HEK293 (cell line): ENCODE data around the gene RBM17.
A peak's percentile ranks its signal among the peaks of the same experiment; 100 is the strongest.

Source experiments
- CTCF ChIA-PET: fragments of 350-600 bp; formaldehyde crosslinking; extraction: SDS; loops from one replicate; lab custom pipeline; 2021; ENCODE audit warnings: antibody characterized with exemption; lab: Yijun Ruan, JAX
- POLR2A ChIA-PET: fragments of 300-600 bp; formaldehyde crosslinking; extraction: SDS; loops from one replicate; lab custom pipeline; 2020; ENCODE audit warnings: antibody characterized with exemption, inconsistent platforms; lab: Yijun Ruan, JAX
- H3K27ac ChIP-seq: fragments of 200-500 bp; sonication (Bioruptor generic); 2 replicates; pipeline ENCODE4 v1.5.1; 2014; ENCODE audit warnings: low read depth, low read length, control low read depth, inconsistent platforms; ENCODE audit errors: extremely low read depth
- H3K36me3 ChIP-seq, 2 experiments: fragments of 200-500 bp in 1 of 2; sonication (Bioruptor generic) in 1 of 2; 1 replicate in 1 of 2; 2 replicates in 1 of 2; pipeline ENCODE4 v1.5.1; 2014 to 2017; ENCODE audit warnings: inconsistent platforms in 2 of 2, low read length in 2 of 2; ENCODE audit not compliant: control insufficient read depth in 2 of 2, insufficient read depth in 1 of 2
- H3K4me1 ChIP-seq: fragments of 200-500 bp; sonication (Bioruptor generic); 2 replicates; pipeline ENCODE4 v1.5.1; 2014; ENCODE audit warnings: mild to moderate bottlenecking, low read length, inconsistent platforms; ENCODE audit not compliant: control insufficient read depth, insufficient read depth
- H3K4me3 ChIP-seq: 2 replicates; pipeline ENCODE4 v1.5.1; 2011; ENCODE audit warnings: low read depth, mild to moderate bottlenecking, control low read depth, low read length, moderate library complexity
- H3K9me3 ChIP-seq: fragments of 200-500 bp; sonication (Bioruptor generic); 2 replicates; pipeline ENCODE4 v1.5.1; 2014; ENCODE audit warnings: low read depth, low read length, inconsistent platforms; ENCODE audit not compliant: control insufficient read depth, insufficient read depth
- EGR2 ChIP-seq: fragments of 450-650 bp; formaldehyde crosslinking; IDR thresholded peaks from 2 replicates; pipeline ENCODE4 v1.5.1; 2016; ENCODE audit warnings: low read depth, missing biosample characterization, missing genetic modification characterization
- GLI4 ChIP-seq: fragments of 450-650 bp; formaldehyde crosslinking; IDR thresholded peaks from 2 replicates; pipeline ENCODE4 v1.5.1; 2016; ENCODE audit warnings: missing biosample characterization, missing genetic modification characterization
- GLIS1 ChIP-seq: fragments of 450-650 bp; formaldehyde crosslinking; IDR thresholded peaks from 2 replicates; pipeline ENCODE4 v1.5.1; 2016; ENCODE audit warnings: missing biosample characterization, missing genetic modification characterization
- KLF1 ChIP-seq: fragments of 450-650 bp; formaldehyde crosslinking; IDR thresholded peaks from 2 replicates; pipeline ENCODE4 v1.5.1; 2016; ENCODE audit warnings: missing biosample characterization, missing genetic modification characterization
- KLF9 ChIP-seq: fragments of 450-650 bp; formaldehyde crosslinking; IDR thresholded peaks from 2 replicates; pipeline ENCODE4 v1.5.1; 2016; ENCODE audit warnings: missing biosample characterization, missing genetic modification characterization, low read depth
- RBAK ChIP-seq: fragments of 450-650 bp; formaldehyde crosslinking; IDR thresholded peaks from 2 replicates; pipeline ENCODE4 v1.5.1; 2016; ENCODE audit warnings: missing biosample characterization, missing genetic modification characterization
- SCRT2 ChIP-seq: fragments of 450-650 bp; formaldehyde crosslinking; IDR thresholded peaks from 2 replicates; pipeline ENCODE4 v1.5.1; 2016; ENCODE audit warnings: missing biosample characterization, missing genetic modification characterization
- TCF7L2 ChIP-seq: IDR thresholded peaks from 2 replicates; pipeline ENCODE4 v1.6.1; 2011; ENCODE audit warnings: low read depth, mild to moderate bottlenecking, inconsistent platforms, low read length, moderate library complexity, borderline replicate concordance
- ZBTB17 ChIP-seq: fragments of 450-650 bp; formaldehyde crosslinking; IDR thresholded peaks from 2 replicates; pipeline ENCODE4 v1.5.1; 2016; ENCODE audit warnings: missing biosample characterization, missing genetic modification characterization
- ZBTB26 ChIP-seq: fragments of 450-650 bp; formaldehyde crosslinking; optimal IDR thresholded peaks from 2 replicates; pipeline ENCODE3; 2016; ENCODE audit warnings: missing biosample characterization, mild to moderate bottlenecking, missing genetic modification characterization
- ZFHX2 ChIP-seq: fragments of 450-650 bp; formaldehyde crosslinking; conservative IDR thresholded peaks from 2 replicates; pipeline ENCODE4 v1.5.1; 2016; ENCODE audit warnings: missing biosample characterization, missing genetic modification characterization
- ZNF133 ChIP-seq: fragments of 450-650 bp; formaldehyde crosslinking; IDR thresholded peaks from 2 replicates; pipeline ENCODE4 v1.5.1; 2016; ENCODE audit warnings: missing biosample characterization, missing genetic modification characterization
- ZNF140 ChIP-seq: fragments of 450-650 bp; formaldehyde crosslinking; IDR thresholded peaks from 2 replicates; pipeline ENCODE4 v1.5.1; 2016; ENCODE audit warnings: missing biosample characterization, missing genetic modification characterization
- ZNF146 ChIP-seq: fragments of 450-650 bp; formaldehyde crosslinking; IDR thresholded peaks from 2 replicates; pipeline ENCODE4 v1.5.1; 2016; ENCODE audit warnings: missing biosample characterization, missing genetic modification characterization
- ZNF155 ChIP-seq: fragments of 450-650 bp; formaldehyde crosslinking; IDR thresholded peaks from 2 replicates; pipeline ENCODE4 v1.5.1; 2016; ENCODE audit warnings: missing biosample characterization, missing genetic modification characterization
- ZNF645 ChIP-seq: fragments of 450-650 bp; formaldehyde crosslinking; IDR thresholded peaks from 2 replicates; pipeline ENCODE4; 2016; ENCODE audit warnings: missing biosample characterization, missing genetic modification characterization
- ZNF777 ChIP-seq: fragments of 450-650 bp; formaldehyde crosslinking; IDR thresholded peaks from 2 replicates; pipeline ENCODE4 v1.5.1; 2017; ENCODE audit warnings: missing biosample characterization, missing genetic modification characterization, borderline replicate concordance
- ZNF791 ChIP-seq: fragments of 450-650 bp; formaldehyde crosslinking; IDR thresholded peaks from 2 replicates; pipeline ENCODE4 v1.5.1; 2016; ENCODE audit warnings: missing biosample characterization, missing genetic modification characterization
- TF ChIP-seq, protein P1 (sequence below): fragments of 450-650 bp; formaldehyde crosslinking; IDR thresholded peaks from 2 replicates; pipeline ENCODE4 v1.5.1; 2016; ENCODE audit warnings: missing biosample characterization, missing genetic modification characterization
- TF ChIP-seq, protein P2 (sequence below): fragments of 450-650 bp; formaldehyde crosslinking; IDR thresholded peaks from 2 replicates; pipeline ENCODE4 v1.5.1; 2016; ENCODE audit warnings: missing biosample characterization, missing genetic modification characterization
- TF ChIP-seq, protein P3 (sequence below): sonication (generic); formaldehyde crosslinking; IDR thresholded peaks from 2 replicates; pipeline ENCODE4 v1.8.1; 2022; ENCODE audit warnings: mild to moderate bottlenecking, moderate library complexity, missing genetic modification reagents
- TF ChIP-seq, protein P4 (sequence below): fragments of 450-650 bp; formaldehyde crosslinking; IDR thresholded peaks from 2 replicates; pipeline ENCODE4 v1.5.1; 2017; ENCODE audit warnings: missing biosample characterization, missing genetic modification characterization

RBM17 gene

DNA sequence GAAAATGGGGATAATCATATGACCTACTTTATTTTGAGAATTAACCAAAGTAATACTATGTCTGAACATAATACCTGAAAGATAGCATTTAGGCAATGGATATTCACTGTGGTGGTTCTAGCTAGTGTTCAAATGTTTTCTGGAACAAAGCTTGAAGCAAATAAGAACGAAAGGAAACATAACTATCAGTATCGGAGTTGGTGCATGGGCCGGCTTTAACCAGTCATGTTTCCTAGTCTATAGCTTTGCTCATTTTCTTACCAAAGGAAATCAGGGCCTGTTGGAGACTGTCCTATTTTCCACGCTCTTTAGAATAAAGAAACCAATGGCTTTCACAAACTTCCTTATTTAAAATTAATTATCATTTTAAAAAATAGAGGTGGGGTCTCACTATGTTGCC lies 35.5 kb upstream of the RBM17 start (continued):
- TF ChIP-seq, protein P1, sequence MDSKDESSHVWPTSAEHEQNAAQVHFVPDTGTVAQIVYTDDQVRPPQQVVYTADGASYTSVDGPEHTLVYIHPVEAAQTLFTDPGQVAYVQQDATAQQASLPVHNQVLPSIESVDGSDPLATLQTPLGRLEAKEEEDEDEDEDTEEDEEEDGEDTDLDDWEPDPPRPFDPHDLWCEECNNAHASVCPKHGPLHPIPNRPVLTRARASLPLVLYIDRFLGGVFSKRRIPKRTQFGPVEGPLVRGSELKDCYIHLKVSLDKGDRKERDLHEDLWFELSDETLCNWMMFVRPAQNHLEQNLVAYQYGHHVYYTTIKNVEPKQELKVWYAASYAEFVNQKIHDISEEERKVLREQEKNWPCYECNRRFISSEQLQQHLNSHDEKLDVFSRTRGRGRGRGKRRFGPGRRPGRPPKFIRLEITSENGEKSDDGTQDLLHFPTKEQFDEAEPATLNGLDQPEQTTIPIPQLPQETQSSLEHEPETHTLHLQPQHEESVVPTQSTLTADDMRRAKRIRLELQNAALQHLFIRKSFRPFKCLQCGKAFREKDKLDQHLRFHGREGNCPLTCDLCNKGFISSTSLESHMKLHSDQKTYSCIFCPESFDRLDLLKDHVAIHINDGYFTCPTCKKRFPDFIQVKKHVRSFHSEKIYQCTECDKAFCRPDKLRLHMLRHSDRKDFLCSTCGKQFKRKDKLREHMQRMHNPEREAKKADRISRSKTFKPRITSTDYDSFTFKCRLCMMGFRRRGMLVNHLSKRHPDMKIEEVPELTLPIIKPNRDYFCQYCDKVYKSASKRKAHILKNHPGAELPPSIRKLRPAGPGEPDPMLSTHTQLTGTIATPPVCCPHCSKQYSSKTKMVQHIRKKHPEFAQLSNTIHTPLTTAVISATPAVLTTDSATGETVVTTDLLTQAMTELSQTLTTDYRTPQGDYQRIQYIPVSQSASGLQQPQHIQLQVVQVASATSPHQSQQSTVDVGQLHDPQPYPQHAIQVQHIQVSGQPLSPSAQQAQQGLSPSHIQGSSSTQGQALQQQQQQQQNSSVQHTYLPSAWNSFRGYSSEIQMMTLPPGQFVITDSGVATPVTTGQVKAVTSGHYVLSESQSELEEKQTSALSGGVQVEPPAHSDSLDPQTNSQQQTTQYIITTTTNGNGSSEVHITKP (tag by site-specific recombination) = no peak

DNA sequence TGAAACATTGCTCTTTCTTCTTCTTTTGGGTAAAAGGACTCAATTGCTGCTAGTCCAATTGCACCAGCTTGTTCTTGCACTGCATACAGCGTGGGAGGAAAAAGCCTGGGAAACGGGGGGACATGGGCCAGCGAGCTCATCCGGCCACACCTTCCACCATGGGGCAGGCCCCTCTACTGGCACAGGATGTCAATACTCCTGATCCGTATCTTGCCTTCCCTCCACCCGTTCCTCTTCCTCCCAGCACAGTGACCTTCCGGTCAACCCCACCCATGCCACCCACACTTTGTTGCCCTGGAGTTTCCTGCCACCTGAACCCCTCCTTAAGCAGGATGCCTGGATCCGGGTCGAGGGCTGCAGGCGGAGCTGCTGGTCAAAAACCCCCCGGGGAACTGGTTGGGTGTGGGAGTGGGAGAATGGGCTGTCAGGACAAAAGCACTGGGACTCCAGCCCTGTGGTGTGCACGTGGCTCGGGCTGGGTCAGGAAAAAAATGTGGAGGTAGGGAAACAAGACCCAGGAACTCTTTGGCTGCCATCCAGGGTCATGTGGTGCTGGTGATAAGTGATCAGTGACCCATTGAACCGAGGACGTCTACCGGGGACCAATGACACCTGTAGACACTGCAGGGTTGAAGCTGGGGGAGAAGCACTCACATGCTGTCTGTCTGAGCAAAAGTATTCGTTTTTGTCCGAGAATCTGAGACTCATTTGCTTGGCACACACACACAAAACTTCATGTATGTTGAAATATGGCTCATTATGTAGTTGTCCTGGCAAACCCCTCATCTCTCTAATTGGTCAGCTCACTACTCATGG lies 34.8 kb upstream of the RBM17 start:
- TF ChIP-seq EGR2 (tag by site-specific recombination) = peak; percentile 93
- 0 out of 2 replicates have a peak, but pooled peaks have one; percentile 15 for TF ChIP-seq KLF1 (tag by site-specific recombination)
- no peak for TF ChIP-seq ZNF791 (tag by site-specific recombination)
- TF ChIP-seq ZBTB26 (tag by site-specific recombination) = no peak
- no peak for TF ChIP-seq TCF7L2
- TF ChIP-seq, protein P2, sequence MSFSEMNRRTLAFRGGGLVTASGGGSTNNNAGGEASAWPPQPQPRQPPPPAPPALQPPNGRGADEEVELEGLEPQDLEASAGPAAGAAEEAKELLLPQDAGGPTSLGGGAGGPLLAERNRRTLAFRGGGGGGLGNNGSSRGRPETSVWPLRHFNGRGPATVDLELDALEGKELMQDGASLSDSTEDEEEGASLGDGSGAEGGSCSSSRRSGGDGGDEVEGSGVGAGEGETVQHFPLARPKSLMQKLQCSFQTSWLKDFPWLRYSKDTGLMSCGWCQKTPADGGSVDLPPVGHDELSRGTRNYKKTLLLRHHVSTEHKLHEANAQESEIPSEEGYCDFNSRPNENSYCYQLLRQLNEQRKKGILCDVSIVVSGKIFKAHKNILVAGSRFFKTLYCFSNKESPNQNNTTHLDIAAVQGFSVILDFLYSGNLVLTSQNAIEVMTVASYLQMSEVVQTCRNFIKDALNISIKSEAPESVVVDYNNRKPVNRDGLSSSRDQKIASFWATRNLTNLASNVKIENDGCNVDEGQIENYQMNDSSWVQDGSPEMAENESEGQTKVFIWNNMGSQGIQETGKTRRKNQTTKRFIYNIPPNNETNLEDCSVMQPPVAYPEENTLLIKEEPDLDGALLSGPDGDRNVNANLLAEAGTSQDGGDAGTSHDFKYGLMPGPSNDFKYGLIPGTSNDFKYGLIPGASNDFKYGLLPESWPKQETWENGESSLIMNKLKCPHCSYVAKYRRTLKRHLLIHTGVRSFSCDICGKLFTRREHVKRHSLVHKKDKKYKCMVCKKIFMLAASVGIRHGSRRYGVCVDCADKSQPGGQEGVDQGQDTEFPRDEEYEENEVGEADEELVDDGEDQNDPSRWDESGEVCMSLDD (tag by site-specific recombination) = no peak
- TF ChIP-seq ZNF140 (tag by site-specific recombination) = no peak
- TF ChIP-seq KLF9 (tag by site-specific recombination) = no peak
- TF ChIP-seq SCRT2 (tag by site-specific recombination) = peak; percentile 38; the same call in 1 of the 2 replicates
- peak; percentile 91 for TF ChIP-seq ZFHX2 (tag by site-specific recombination)
- H3K27ac ChIP-seq = no peak overlapping the region
- H3K36me3 ChIP-seq = no peaks in the 10 kb centered on the region
- no peak overlapping the region for H3K4me3 ChIP-seq
- no peaks in the 10 kb centered on the region for H3K9me3 ChIP-seq
- no peaks in the 10 kb centered on the region for H3K4me1 ChIP-seq
- ChIA-PET POLR2A (no interaction called here), CTCF (interaction anchor here (1.0 kb wide), 2 partner anchors 32 to 363 kb away, joined by 3 to 4 read pairs; no protein-coding TSS in a partner anchor)

- no peaks in the 10 kb centered on the region for H3K4me1 ChIP-seq
- POLR2A ChIA-PET = no interaction called here
- CTCF ChIA-PET = interaction anchor here (0.7 kb wide), 1 partner anchor 52 kb away, joined by 3 read pairs; no protein-coding TSS in a partner anchor
- no peaks in the 10 kb centered on the region for H3K36me3 ChIP-seq
- H3K27ac ChIP-seq = no peak overlapping the region
- no peak overlapping the region for H3K4me3 ChIP-seq
- H3K9me3 ChIP-seq = no peaks in the 10 kb centered on the region
- no peak for TF ChIP-seq ZBTB17 (tag by site-specific recombination)
- no peak for TF ChIP-seq ZNF645 (tag by site-specific recombination)
- TF ChIP-seq, protein P3, sequence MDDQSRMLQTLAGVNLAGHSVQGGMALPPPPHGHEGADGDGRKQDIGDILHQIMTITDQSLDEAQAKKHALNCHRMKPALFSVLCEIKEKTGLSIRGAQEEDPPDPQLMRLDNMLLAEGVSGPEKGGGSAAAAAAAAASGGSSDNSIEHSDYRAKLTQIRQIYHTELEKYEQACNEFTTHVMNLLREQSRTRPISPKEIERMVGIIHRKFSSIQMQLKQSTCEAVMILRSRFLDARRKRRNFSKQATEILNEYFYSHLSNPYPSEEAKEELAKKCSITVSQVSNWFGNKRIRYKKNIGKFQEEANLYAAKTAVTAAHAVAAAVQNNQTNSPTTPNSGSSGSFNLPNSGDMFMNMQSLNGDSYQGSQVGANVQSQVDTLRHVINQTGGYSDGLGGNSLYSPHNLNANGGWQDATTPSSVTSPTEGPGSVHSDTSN = no peak
- no peak for TF ChIP-seq ZNF155 (tag by site-specific recombination)
- TF ChIP-seq ZNF133 = no peak
- TF ChIP-seq, protein P4, sequence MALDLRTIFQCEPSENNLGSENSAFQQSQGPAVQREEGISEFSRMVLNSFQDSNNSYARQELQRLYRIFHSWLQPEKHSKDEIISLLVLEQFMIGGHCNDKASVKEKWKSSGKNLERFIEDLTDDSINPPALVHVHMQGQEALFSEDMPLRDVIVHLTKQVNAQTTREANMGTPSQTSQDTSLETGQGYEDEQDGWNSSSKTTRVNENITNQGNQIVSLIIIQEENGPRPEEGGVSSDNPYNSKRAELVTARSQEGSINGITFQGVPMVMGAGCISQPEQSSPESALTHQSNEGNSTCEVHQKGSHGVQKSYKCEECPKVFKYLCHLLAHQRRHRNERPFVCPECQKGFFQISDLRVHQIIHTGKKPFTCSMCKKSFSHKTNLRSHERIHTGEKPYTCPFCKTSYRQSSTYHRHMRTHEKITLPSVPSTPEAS (tag by site-specific recombination) = no peak
- TF ChIP-seq GLIS1 (tag by site-specific recombination) = no peak
- no peak for TF ChIP-seq ZNF146 (tag by site-specific recombination)
- TF ChIP-seq ZNF777 (tag by site-specific recombination) = no peak
- TF ChIP-seq GLI4 = no peak
- no peak for TF ChIP-seq RBAK
Measured at GRCh38 chr10:6054884-6055283, 34.0 kb upstream of the RBM17 start.
